ENCODE results near the gene PDE6G. TPM values are rescaled to one million over a fixed set of nuclear protein-coding genes. Genes with fewer than 3 reads are reported as not detected.

The PDE6G gene
- total and polyA plus RNA-seq, 2 of the 13 experiments (the other 11 are each of a cell fraction or from before 2014, with no cell fraction given), result 1.4 to 6.7 TPM

GRCh38 chr17:81636505-81637288, 19.6 kb downstream of the PDE6G start, which contains the start of the genes NPLOC4 and TSPAN10 (continued):
- TF ChIP-seq ZNF713 (CRISPR knock-in tag; IDR thresholded peaks at IDR 0.05) (no peak; the same call in 1 of the 2 replicates), BATF2 (CRISPR knock-in tag; IDR thresholded peaks at IDR 0.05) (0 out of 2 replicates have a peak, but pooled peaks have one; percentile 67), SRF (IDR thresholded peaks at IDR 0.05; ENCODE audit: low read depth, low read length) (peak; percentile 55; the same call in 1 of the 2 replicates), ZNF136 (CRISPR knock-in tag; IDR thresholded peaks at IDR 0.05; ENCODE audit: low read depth) (no peak), FOXA1 (IDR thresholded peaks at IDR 0.05) (no peak), FOXA1 (CRISPR knock-in tag; IDR thresholded peaks at IDR 0.05) (peak; percentile 79), JUND (CRISPR knock-in tag; IDR thresholded peaks at IDR 0.05) (peak; percentile 73), PCBP2 (optimal IDR thresholded peaks at IDR 0.05; ENCODE audit: low read depth, low read length, poor library complexity, severe bottlenecking) (no peak), ZNF20 (CRISPR knock-in tag; IDR thresholded peaks at IDR 0.05) (no peak), NR1H2 (CRISPR knock-in tag; IDR thresholded peaks at IDR 0.05; ENCODE audit: borderline replicate concordance, low read depth) (no peak; the same call in 1 of the 2 replicates), CSRNP1 (CRISPR knock-in tag; IDR thresholded peaks at IDR 0.05) (no peak; the same call in 1 of the 2 replicates), REPIN1 (CRISPR knock-in tag; IDR thresholded peaks at IDR 0.05; ENCODE audit: borderline replicate concordance, low read depth) (peak; percentile 87), HOXA5 (CRISPR knock-in tag; IDR thresholded peaks at IDR 0.05) (peak; percentile 98), SRSF9 (IDR thresholded peaks at IDR 0.05; ENCODE audit: borderline replicate concordance, insufficient read depth, low read depth, low read length, poor library complexity, severe bottlenecking) (no peak), SP1 (IDR thresholded peaks at IDR 0.05) (no peak), SP1 (CRISPR knock-in tag; IDR thresholded peaks at IDR 0.05) (peak; percentile 87), TRAFD1 (CRISPR knock-in tag; IDR thresholded peaks at IDR 0.05; ENCODE audit: borderline replicate concordance) (no peak), ZNF430 (CRISPR knock-in tag; IDR thresholded peaks at IDR 0.05) (peak; percentile 92), ZC3H13 (CRISPR knock-in tag; IDR thresholded peaks at IDR 0.05) (peak; percentile 89), ZNF850 (CRISPR knock-in tag; conservative IDR thresholded peaks at IDR 0.05) (no peak), SIX1 (CRISPR knock-in tag; IDR thresholded peaks at IDR 0.05; ENCODE audit: borderline replicate concordance) (peak; percentile 74; the same call in 1 of the 2 replicates)
- TF ChIP-seq, protein P1, sequence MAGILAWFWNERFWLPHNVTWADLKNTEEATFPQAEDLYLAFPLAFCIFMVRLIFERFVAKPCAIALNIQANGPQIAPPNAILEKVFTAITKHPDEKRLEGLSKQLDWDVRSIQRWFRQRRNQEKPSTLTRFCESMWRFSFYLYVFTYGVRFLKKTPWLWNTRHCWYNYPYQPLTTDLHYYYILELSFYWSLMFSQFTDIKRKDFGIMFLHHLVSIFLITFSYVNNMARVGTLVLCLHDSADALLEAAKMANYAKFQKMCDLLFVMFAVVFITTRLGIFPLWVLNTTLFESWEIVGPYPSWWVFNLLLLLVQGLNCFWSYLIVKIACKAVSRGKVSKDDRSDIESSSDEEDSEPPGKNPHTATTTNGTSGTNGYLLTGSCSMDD (CRISPR knock-in tag; IDR thresholded peaks at IDR 0.05), result no peak
- TF ChIP-seq, protein P2, sequence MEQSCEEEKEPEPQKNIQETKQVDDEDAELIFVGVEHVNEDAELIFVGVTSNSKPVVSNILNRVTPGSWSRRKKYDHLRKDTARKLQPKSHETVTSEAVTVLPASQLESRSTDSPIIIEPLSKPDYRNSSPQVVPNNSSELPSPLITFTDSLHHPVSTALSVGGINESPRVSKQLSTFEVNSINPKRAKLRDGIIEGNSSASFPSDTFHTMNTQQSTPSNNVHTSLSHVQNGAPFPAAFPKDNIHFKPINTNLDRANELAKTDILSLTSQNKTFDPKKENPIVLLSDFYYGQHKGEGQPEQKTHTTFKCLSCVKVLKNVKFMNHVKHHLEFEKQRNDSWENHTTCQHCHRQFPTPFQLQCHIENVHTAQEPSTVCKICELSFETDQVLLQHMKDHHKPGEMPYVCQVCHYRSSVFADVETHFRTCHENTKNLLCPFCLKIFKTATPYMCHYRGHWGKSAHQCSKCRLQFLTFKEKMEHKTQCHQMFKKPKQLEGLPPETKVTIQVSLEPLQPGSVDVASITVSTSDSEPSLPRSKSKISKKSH (CRISPR knock-in tag; IDR thresholded peaks at IDR 0.05; ENCODE audit: borderline replicate concordance), result no peak; the same call in 1 of the 2 replicates
